Ectodermal cell (in vitro differentiated cells): ENCODE measurements around the gene URGCP.

Source experiments
- H3K27ac ChIP-seq: 2 replicates; pipeline ENCODE4 v1.7.0; 2013; ENCODE audit warnings: mild to moderate bottlenecking, low read depth, low read length; ENCODE audit not compliant: insufficient read depth, poor library complexity, severe bottlenecking
- H3K27me3 ChIP-seq: 2 replicates; pipeline ENCODE4 v1.7.0; 2013; ENCODE audit warnings: mild to moderate bottlenecking, low read length; ENCODE audit not compliant: insufficient read depth, control insufficient read depth, poor library complexity, severe bottlenecking
- H3K36me3 ChIP-seq: one replicate; pipeline ENCODE4 v1.7.0; 2013; ENCODE audit warnings: low read length; ENCODE audit not compliant: control insufficient read depth, insufficient read depth
- H3K4me1 ChIP-seq: one replicate; pipeline ENCODE4 v1.7.0; 2013; ENCODE audit warnings: low read length; ENCODE audit not compliant: control insufficient read depth, insufficient read depth
- H3K4me3 ChIP-seq: 2 replicates; pipeline ENCODE4 v1.7.0; 2013; ENCODE audit warnings: low read depth, low read length, control low read depth; ENCODE audit not compliant: insufficient read depth
- H3K9me3 ChIP-seq: 2 replicates; pipeline ENCODE4 v1.7.0; 2013; ENCODE audit warnings: mild to moderate bottlenecking, low read length, moderate library complexity; ENCODE audit not compliant: control insufficient read depth
- WGBS, 2 experiments: methylation state at CpG; one replicate each; pipeline ENCODE4 v1.1.7; 2013; ENCODE audit warnings: missing lambda C conversion rate in 2 of 2; 5-methylcytosine and 5-hydroxymethylcytosine counted together

Gene URGCP

DNA sequence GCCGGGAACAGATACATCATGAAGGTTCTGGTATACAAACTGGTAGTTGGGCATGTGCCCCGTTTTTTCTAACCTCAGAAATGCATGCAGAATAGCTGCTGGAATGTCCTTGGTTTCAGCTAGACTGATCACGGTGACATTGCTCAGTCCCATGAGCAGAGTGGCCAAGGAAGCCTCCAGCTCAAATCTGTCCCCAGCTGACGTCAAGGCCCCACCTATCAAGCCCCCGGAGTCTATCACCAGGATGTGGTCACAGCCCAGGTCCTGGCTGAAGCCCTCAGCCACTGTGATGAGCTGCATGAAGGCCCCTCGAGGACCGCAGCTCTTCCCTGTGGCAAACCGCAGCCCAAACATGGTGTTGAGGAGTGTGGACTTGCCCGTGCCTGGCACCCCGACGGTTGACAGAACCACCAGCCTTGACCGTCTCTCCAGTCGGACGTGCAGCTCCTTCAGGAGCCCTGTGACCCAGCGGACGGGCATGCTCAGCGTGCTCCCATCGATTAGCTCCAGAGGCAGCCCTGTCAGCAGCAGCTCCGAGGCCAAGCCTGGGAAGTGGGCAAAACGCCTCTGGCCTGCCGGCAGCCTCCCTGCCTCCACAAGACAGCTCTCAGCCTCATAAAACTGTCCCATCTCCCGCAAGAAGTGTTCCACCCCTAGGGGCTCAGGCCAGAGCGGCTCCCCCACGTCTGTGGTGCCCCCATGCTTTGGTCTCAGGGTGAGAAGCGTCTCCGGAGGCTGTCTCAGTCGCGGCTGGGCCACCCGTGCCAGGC lies 29.2 kb downstream of the URGCP start:
- 91 to 93% methylated on average over 29 of the region's 29 CpGs for WGBS, 2 experiments
- H3K4me3 ChIP-seq: no peak overlapping the region
- H3K27ac ChIP-seq: no peak overlapping the region
- H3K36me3 ChIP-seq: no peaks in the 10 kb centered on the region
- peaks cover 7% of the 10 kb centered on the region for H3K4me1 ChIP-seq
- no peaks in the 10 kb centered on the region for H3K9me3 ChIP-seq
- H3K27me3 ChIP-seq: no peaks in the 10 kb centered on the region

DNA sequence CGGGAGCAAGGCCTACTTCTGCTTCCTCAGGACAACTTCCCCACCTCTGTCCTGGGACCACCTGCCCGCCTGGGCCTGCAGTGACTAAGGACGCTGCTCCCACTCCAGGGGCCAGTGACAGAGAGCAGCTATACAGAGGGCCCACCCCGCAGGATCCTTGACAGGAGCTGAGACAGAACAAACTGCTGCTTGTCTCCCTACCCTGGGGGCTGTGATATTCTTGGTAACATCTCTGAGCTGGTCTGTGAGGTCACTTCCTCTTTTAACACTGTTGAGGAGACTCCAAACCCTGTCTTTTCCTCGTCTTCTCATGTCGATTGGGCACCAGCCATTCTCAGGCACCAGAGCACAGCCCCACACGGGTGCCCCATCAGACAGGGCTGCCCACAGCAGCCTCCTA lies 30.2 kb downstream of the URGCP start:
- H3K27ac ChIP-seq: no peak overlapping the region
- no peaks in the 10 kb centered on the region for H3K27me3 ChIP-seq
- peaks cover 9% of the 10 kb centered on the region for H3K4me1 ChIP-seq
- no peak overlapping the region for H3K4me3 ChIP-seq
- 92 to 94% methylated on average over 7 of the region's 7 CpGs for WGBS, 2 experiments
- no peaks in the 10 kb centered on the region for H3K36me3 ChIP-seq
- H3K9me3 ChIP-seq: no peaks in the 10 kb centered on the region

DNA sequence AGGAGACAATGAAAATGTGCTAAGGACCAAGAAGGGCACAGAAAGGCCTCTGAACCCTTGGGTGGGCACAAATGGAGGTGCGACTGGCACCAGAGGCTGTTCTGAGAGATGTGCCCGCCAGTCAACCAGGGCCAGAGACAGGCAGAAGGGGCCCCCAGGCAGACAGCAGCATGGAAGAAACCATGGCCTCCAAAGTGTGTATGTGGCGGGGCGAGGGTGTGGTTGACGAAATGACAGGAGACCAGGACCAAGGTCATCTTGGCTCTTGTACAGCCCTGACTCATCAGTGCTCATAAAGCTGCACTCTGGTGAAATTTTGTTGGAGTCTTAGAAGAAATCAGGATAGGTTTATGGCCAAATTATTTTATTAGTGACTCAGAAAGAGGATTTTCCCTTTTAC lies 33.1 kb downstream of the URGCP start:
- Histone ChIP-seq H3K27ac (no peak overlapping the region), H3K9me3 (no peaks in the 10 kb centered on the region), H3K4me3 (no peak overlapping the region), H3K4me1 (peaks cover 12% of the 10 kb centered on the region), H3K36me3 (no peaks in the 10 kb centered on the region), H3K27me3 (no peaks in the 10 kb centered on the region)
- WGBS, 2 experiments: 95% methylated on average over 5 of the region's 5 CpGs

DNA sequence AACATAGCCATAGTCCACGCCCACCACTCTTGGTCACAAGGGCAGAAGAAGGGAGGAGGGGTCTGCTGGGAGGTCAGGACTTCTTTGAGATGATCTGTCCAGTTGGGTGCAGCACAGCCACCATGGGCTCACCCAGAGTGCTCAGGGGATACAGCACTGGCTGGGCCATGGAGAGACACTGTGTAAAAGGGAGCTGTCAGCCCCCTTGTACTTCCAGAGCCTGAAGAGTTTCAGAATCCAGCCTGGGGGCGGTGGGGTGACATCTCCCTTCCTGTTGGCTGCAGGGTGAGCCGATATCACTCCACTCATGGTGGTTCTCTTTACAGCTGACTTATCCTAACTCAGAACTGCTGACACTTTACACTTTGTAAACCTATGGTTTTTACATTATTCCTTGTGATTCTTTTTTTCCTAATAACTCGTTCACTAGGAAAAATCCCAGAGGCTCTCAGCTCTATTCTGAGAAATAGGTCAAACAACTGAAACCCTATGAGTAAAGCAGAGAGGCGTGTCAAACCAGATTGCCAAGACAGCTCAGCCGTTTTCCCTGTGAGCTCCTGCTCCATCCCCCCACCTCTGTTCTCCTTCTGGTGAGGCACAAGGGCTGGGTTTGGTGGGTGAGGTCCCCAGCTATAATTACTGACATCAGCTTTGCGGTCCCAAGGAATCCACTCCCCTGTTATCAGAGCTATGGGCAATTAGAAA lies 33.8 kb downstream of the URGCP start:
- WGBS, 2 experiments: 78 to 80% methylated on average over 7 of the region's 7 CpGs
- Histone ChIP-seq H3K9me3 (no peaks in the 10 kb centered on the region), H3K27ac (no peak overlapping the region)

DNA sequence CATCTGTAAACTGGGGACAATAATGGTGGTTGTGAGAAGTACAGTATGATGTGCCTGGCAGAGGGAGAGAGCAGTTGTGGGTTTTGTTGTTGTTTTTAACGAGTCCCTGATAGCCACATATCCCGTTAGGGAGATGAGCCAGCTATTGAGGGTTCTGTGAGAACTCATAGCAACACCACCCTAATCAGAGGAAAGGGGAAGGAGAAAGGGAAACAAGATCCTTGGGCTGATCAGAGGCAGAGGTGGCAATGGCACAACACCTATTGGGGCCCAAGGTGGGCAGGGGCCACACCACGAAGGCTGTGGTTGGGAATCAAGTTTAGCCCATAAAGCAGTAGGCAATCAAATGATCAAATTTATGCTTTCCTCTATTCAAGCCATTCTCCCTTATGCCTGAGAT lies 35.3 kb downstream of the URGCP start:
- Histone ChIP-seq H3K36me3 (no peaks in the 10 kb centered on the region), H3K4me1 (peaks cover 14% of the 10 kb centered on the region), H3K27me3 (no peaks in the 10 kb centered on the region), H3K27ac (no peak overlapping the region), H3K4me3 (no peak overlapping the region), H3K9me3 (no peaks in the 10 kb centered on the region)
- 95 to 96% methylated on average over 3 of the region's 3 CpGs for WGBS, 2 experiments

More for the DNA sequence above, 33.8 kb downstream of the URGCP start:
- no peaks in the 10 kb centered on the region for H3K36me3 ChIP-seq
- H3K4me1 ChIP-seq: peaks cover 14% of the 10 kb centered on the region
- no peaks in the 10 kb centered on the region for H3K27me3 ChIP-seq
- H3K4me3 ChIP-seq: no peak overlapping the region

DNA sequence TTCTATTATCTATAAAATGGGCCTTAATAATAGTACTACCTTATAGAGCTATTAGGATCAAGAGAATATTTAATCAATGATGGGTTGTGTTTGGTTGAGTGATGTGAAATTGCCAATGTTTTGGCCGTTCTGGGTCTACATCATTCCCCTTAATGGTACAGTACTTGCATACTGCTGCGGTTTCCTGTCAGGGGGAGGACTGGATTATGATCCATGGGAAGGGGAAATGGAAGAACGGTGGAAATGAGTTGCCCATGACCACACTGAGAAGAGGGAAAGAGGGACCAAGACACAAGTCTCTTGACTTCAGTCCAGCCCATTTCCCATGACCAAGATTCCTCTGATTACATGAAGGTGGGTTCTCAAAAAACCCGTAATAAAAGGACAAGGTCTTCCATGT lies 36.1 kb downstream of the URGCP start:
- 94 to 95% methylated on average over 4 of the region's 4 CpGs for WGBS, 2 experiments
- H3K27me3 ChIP-seq: no peaks in the 10 kb centered on the region
- no peak overlapping the region for H3K4me3 ChIP-seq
- no peak overlapping the region for H3K27ac ChIP-seq
- H3K4me1 ChIP-seq: peaks cover 14% of the 10 kb centered on the region
- H3K36me3 ChIP-seq: no peaks in the 10 kb centered on the region
- H3K9me3 ChIP-seq: no peaks in the 10 kb centered on the region

DNA sequence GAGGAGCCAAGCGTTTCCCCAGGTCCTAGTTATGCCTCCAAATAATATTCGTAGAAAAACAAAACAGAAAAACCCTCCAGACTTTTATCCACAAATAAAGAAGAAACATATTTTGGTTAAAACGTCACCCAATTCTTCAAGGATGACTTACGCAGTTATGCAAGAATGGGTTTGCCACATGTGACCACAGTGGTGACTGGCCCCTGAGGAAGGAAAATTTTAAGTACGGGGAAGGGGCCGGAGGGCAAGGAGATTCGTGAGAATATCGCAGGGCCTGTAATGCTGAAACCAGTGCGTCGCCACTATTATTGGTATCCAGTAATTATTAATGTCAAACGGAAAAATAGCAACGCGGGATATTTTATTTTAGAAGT lies 36.5 kb downstream of the URGCP start:
- Histone ChIP-seq H3K27ac (no peak overlapping the region), H3K9me3 (no peaks in the 10 kb centered on the region), H3K4me3 (peak overlapping the region; percentile 78), H3K4me1 (peaks cover 14% of the 10 kb centered on the region), H3K27me3 (no peaks in the 10 kb centered on the region), H3K36me3 (no peaks in the 10 kb centered on the region)
- 76 to 77% methylated on average over 13 of the region's 13 CpGs for WGBS, 2 experiments

DNA sequence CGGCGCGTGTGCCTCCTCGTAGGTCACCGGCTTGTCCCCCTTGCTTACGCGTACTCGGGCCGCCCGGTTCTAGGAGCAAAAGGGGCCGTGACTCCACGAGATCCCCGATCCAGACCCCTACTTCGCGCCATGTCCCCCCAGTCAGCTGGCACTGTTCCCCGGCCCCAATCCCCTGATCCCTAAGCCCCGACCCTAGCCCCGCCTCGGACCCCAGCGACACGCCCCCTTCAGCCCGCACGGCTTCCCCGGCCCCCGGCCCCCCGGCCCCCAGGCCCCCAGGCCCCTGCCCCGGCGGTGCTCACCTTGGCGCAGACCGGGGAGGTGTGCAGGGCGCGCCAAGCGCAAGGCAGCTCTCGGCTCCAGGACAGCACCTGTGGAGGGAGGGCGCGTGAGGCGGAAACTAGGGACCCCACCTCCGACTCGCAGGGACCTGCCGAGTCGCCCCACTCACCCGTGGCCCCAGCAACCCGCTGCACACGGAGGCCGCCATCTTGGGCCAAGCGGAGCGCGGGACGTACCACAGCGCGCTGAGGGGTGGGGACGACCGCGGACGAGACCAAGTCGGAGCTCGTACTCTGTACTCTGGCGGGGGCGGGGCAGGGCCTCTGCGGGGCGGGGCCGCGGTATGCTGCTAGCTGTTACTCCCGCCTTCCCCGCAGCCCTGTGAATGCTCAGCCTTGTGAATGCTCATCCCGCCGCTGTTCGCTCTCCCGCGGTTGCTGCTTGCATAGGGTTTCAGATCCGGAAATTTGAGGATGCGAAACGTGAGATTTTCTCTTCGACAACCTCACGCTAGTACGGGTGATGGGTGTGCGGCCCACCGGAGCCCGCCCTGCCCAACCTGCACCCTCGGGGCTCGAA lies 37.2 kb downstream of the URGCP start, which contains the start of gene MRPS24:
Gene MRPS24 (minus strand): TSS at position 512 of the 861 bp plus-strand sequence. CDS start 22 bp downstream, at position 490.
- Histone ChIP-seq H3K4me1 (peaks cover 14% of the 10 kb centered on the region), H3K4me3 (peak within 1 kb of the TSS; percentile 78), H3K9me3 (no peaks in the 10 kb centered on the region), H3K27ac (no peak within 1 kb of the TSS), H3K36me3 (no peaks in the 10 kb centered on the region), H3K27me3 (no peaks in the 10 kb centered on the region)
- WGBS, 2 experiments: 1% methylated on average over 81 of the region's 81 CpGs

DNA sequence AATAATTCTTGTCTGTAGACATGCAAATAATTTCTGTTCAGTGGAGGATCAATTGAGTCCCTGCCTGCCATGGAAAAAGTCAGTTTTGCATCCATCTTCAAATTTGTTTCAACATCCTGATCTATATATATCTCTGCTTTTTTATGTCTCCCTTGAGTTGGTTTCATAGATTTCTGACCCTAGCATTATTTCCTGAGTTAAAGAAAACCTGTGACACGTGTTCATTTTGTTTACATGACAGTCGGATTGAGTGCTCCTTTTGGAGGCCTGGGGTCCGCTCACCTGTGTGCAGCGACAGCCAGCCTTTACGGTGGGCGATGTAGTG lies 37.8 kb downstream of the URGCP start:
- Histone ChIP-seq H3K4me1 (peaks cover 14% of the 10 kb centered on the region), H3K36me3 (no peaks in the 10 kb centered on the region), H3K4me3 (peak overlapping the region; percentile 78), H3K27me3 (no peaks in the 10 kb centered on the region), H3K9me3 (no peaks in the 10 kb centered on the region), H3K27ac (no peak overlapping the region)
- 2 to 3% methylated on average over 6 of the region's 6 CpGs for WGBS, 2 experiments

DNA sequence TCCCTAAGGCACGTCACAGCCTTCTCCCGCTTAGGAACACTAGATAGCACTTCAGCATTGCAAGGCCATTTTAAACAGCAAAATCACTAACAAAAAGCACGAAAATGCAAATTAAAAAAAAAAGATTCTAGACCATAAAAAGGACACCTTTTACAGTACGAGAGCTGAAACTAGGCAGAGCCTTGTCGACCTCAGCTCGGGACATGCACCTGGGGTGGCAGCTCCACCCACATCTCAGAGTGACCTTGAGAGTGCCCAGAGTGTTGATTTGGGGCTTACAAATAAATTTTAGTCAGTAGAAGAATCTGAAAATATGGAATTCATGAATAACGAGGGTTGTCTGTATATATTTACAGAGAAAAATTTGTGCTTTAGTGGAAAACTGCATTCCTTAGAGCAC lies 38.2 kb downstream of the URGCP start:
- no peaks in the 10 kb centered on the region for H3K36me3 ChIP-seq
- H3K9me3 ChIP-seq: no peaks in the 10 kb centered on the region
- peaks cover 14% of the 10 kb centered on the region for H3K4me1 ChIP-seq
- peak overlapping the region; percentile 78 for H3K4me3 ChIP-seq
- 83 to 88% methylated on average over 7 of the region's 7 CpGs for WGBS, 2 experiments
- no peaks in the 10 kb centered on the region for H3K27me3 ChIP-seq
- H3K27ac ChIP-seq: no peak overlapping the region
